Endothelial cell of umbilical vein (primary cell): ENCODE results near the gene SGO1. TPM values are rescaled to one million over a fixed set of nuclear protein-coding genes. Genes with fewer than 3 reads are reported as not detected.

Source experiments
- BruUV-seq: library from RNA; stranded (reverse); fragments of 400-500 nt; replicated peaks from 2 replicates; lab custom pipeline; 2021; lab: Mats Ljungman, UMichigan
- CTCF ChIA-PET: fragments of 300-600, 350-600 bp; sonication (Branson Sonifier 250); formaldehyde crosslinking; loops from one replicate; lab custom pipeline; 2021; ENCODE audit warnings: antibody characterized with exemption, inconsistent platforms; lab: Charles Lee
- POLR2A ChIA-PET: fragments of 300-600, 350-600 bp; sonication (Branson Sonifier 250); formaldehyde crosslinking; loops from one replicate; lab custom pipeline; 2021; ENCODE audit warnings: antibody characterized with exemption, inconsistent platforms; lab: Charles Lee
- DNase-seq: peaks from one replicate; pipeline ENCODE4 v3.0.0-alpha.2; 2011; ENCODE audit warnings: low read depth, low spot score
- FAIRE-seq: peaks from 2 replicates; lab custom pipeline; 2011; peaks lifted over from hg19 to GRCh38; lab: Jason Lieb, UNC
- H2AFZ ChIP-seq: 2 replicates; pipeline ENCODE4 v1.6.0; 2012; ENCODE audit warnings: low read depth, low read length, control low read depth, inconsistent platforms
- H3K27ac ChIP-seq: 2 replicates; pipeline ENCODE4 v1.5.1; 2011; ENCODE audit warnings: low read depth, mild to moderate bottlenecking, control low read depth, low read length, moderate library complexity; ENCODE audit not compliant: insufficient read depth
- H3K27me3 ChIP-seq, 2 experiments: 2 replicates each; pipeline versions ENCODE4 v1.6.0 to v1.6.1; 2011; ENCODE audit warnings: low read length in 2 of 2, mixed read lengths in 1 of 2; ENCODE audit not compliant: control insufficient read depth in 2 of 2, insufficient read depth in 2 of 2
- H3K36me3 ChIP-seq, 2 experiments: 2 replicates in 1 of 2; 3 replicates in 1 of 2; pipeline ENCODE4 v1.5.1; 2011; ENCODE audit warnings: low read length in 2 of 2, mild to moderate bottlenecking in 1 of 2, moderate library complexity in 1 of 2; ENCODE audit not compliant: control insufficient read depth in 2 of 2, insufficient read depth in 2 of 2; ENCODE audit errors: extremely low read depth in 1 of 2
- H3K4me1 ChIP-seq: 3 replicates; pipeline ENCODE4 v1.5.1; 2011; ENCODE audit warnings: mild to moderate bottlenecking, low read length; ENCODE audit not compliant: control insufficient read depth, insufficient read depth; ENCODE audit errors: extremely low read depth
- H3K4me2 ChIP-seq: 2 replicates; pipeline ENCODE4 v1.6.1; 2011; ENCODE audit warnings: low read length, control low read depth, mixed read lengths; ENCODE audit not compliant: insufficient read depth
- H3K4me3 ChIP-seq, 3 experiments: fragments of 200-600 bp in 1 of 3; sonication (generic), shearing (Covaris generic) in 1 of 3; replicated peaks in 1 of 3; 2 replicates each; pipeline ENCODE4 v1.5.1; 2011 to 2016; ENCODE audit warnings: control low read depth in 3 of 3, low read length in 3 of 3, mild to moderate bottlenecking in 2 of 3, inconsistent platforms in 1 of 3, low read depth in 1 of 3, moderate library complexity in 1 of 3; ENCODE audit not compliant: insufficient read depth in 1 of 3
- H3K79me2 ChIP-seq: 2 replicates; pipeline ENCODE4 v1.6.0; 2012; ENCODE audit warnings: low read length, inconsistent platforms; ENCODE audit not compliant: control insufficient read depth, insufficient read depth
- H3K9ac ChIP-seq: replicated peaks from 2 replicates; pipeline ENCODE3; 2011; ENCODE audit warnings: low read length, control low read depth; ENCODE audit not compliant: insufficient read depth; ENCODE audit errors: extremely low read depth
- H3K9me1 ChIP-seq: replicated peaks from 3 replicates; pipeline ENCODE4 v1.6.0; 2011; ENCODE audit warnings: mild to moderate bottlenecking, low read length; ENCODE audit not compliant: control insufficient read depth, insufficient read depth; ENCODE audit errors: extremely low read depth
- H3K9me3 ChIP-seq: replicated peaks from 2 replicates; pipeline ENCODE4 v1.5.1; 2012; ENCODE audit warnings: low read length, inconsistent platforms; ENCODE audit not compliant: control insufficient read depth, insufficient read depth
- H4K20me1 ChIP-seq: replicated peaks from 2 replicates; pipeline ENCODE3; 2011; ENCODE audit warnings: mild to moderate bottlenecking, low read length; ENCODE audit not compliant: control insufficient read depth, insufficient read depth; ENCODE audit errors: extremely low read depth
- EZH2 ChIP-seq: IDR thresholded peaks from 2 replicates; pipeline ENCODE4 v1.6.1; 2012; ENCODE audit warnings: borderline replicate concordance, low read depth, mild to moderate bottlenecking, moderate library complexity, low read length, inconsistent platforms; ENCODE audit not compliant: severe bottlenecking
- FOS ChIP-seq: IDR thresholded peaks from 2 replicates; pipeline ENCODE4 v1.6.1; 2011; ENCODE audit warnings: mild to moderate bottlenecking, low read length, moderate library complexity, borderline replicate concordance; ENCODE audit not compliant: insufficient read depth
- GATA2 ChIP-seq: IDR thresholded peaks from 2 replicates; pipeline ENCODE4 v1.7.0; 2011; ENCODE audit warnings: low read depth, mild to moderate bottlenecking, moderate library complexity, mixed read lengths, low read length; ENCODE audit not compliant: insufficient read length, insufficient read depth
- JUN ChIP-seq: IDR thresholded peaks from 2 replicates; pipeline ENCODE4 v1.6.1; 2011; ENCODE audit warnings: borderline replicate concordance, low read depth; ENCODE audit not compliant: insufficient read length, insufficient read depth
- MYC ChIP-seq: IDR thresholded peaks from one replicate; pipeline ENCODE4 v1.6.1; 2011; ENCODE audit warnings: mild to moderate bottlenecking, low read depth, low read length
- POLR2A ChIP-seq: IDR thresholded peaks from 2 replicates; pipeline ENCODE4 v1.6.1; 2012; ENCODE audit warnings: low read depth, mild to moderate bottlenecking, control low read depth, low read length
- POLR2AphosphoS5 ChIP-seq: IDR thresholded peaks from 2 replicates; pipeline ENCODE4 v1.6.1; 2012; ENCODE audit warnings: low read depth, mild to moderate bottlenecking, control low read depth, low read length, moderate library complexity; ENCODE audit not compliant: insufficient read depth
- dilution Hi-C: fragments of 300-500 bp; cut with MboI; formaldehyde crosslinking; loops from one replicate; pipeline ENCODE4 v1.15.0; 2019; ENCODE audit warnings: low sequenced_read_pairs; ENCODE audit not compliant: extremely low pct_ligation_motif_present
- intact Hi-C: fragments of 100-400 bp; cut with micrococcal nuclease; formaldehyde crosslinking; loops from one replicate; pipeline ENCODE4 v1.10.0; 2022
- polyA plus RNA-seq, 4 experiments: library from polyadenylated mRNA; depleted of rRNA in 3 of 4; stranded (reverse) in 3 of 4; unstranded in 1 of 4; fragments of >200 nt; gene quantifications; 2 replicates each; pipeline versions ENCODE4 v1.2.1 to v1.2.3, GENCODE V29; 2011 to 2012; ENCODE audit warnings: missing spikeins in 1 of 4
- total RNA-seq: library from RNA; stranded (reverse); gene quantifications from 2 replicates; pipeline ENCODE4 v1.2.3, GENCODE V29; 2021
- TF ChIP-seq, protein P1 (sequence below): IDR thresholded peaks from 2 replicates; pipeline ENCODE4 v1.6.1; 2011; ENCODE audit not compliant: insufficient read depth, insufficient read length
- TF ChIP-seq, protein P2 (sequence below), 2 donors: IDR thresholded peaks; 1 replicate in 1 of 2; 2 replicates in 1 of 2; pipeline ENCODE4 v1.5.1; 2011; ENCODE audit warnings: low read length in 2 of 2, mild to moderate bottlenecking in 2 of 2, moderate library complexity in 2 of 2, control low read depth in 1 of 2, inconsistent platforms in 1 of 2, low read depth in 1 of 2; ENCODE audit not compliant: insufficient read depth in 1 of 2; ENCODE audit errors: extremely low read depth in 1 of 2

The SGO1 gene
- total and polyA plus RNA-seq, 2 donors (not counting 3 experiments of a cell fraction or from before 2014, with no cell fraction given), result 2.0 to 21.7 TPM

DNA sequence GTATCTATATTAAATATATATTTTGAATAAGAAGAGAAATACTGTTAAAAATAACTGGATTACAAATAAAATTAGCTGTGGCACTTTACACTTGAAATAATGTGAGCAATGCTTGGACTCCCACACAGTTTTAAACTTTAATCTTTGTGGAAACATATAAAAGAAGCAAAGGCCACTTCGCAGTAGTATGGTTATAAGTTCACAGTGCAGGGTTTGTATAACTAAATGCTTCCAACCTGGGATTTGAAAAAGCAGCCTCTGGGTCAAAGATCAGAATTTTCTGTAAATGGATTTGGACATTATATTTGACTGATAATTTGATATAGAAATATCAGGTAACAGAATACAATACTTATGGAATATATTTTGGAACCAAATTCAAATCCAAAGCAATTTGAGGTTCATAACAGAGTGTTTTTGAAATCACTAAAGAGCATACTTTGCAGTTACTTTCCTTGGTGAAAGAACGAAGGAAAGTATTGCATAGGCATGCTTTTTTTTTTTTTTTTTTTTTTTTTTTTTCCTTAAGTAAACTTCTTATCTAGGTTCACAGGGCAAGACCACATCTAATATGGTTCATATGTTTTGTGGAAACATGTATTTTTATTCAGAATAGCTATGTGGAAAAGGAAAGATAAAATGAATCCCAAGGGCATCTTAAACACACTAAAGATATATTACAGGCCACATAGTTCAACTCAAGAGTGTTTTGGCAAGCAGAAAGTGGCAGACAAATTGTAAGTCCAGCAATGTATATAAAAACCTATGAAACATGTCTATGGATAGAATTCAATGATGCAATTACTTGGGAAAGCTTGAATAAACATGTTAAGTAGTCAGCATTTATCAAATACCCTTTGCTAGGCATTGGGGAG lies 47.1 kb upstream of the SGO1 start:
- DNase-seq (no peak), FAIRE-seq (no peak)
- BruUV-seq, result no TSS peak
- Histone ChIP-seq H3K9me3 (no peaks in the 10 kb centered on the region), H3K4me1 (no peaks in the 10 kb centered on the region), H3K4me3 (no peak overlapping the region), H3K79me2 (no peaks in the 10 kb centered on the region), H3K4me2 (no peak overlapping the region), H3K27me3 (no peaks in the 10 kb centered on the region), H3K36me3 (no peaks in the 10 kb centered on the region), H4K20me1 (no peaks in the 10 kb centered on the region), H3K27ac (no peak overlapping the region), H2AFZ (no peak overlapping the region), H3K9ac (no peak overlapping the region), H3K9me1 (no peaks in the 10 kb centered on the region)
- POLR2A ChIA-PET, result no interaction called here
- CTCF ChIA-PET, result interaction anchor here (0.6 to 1.5 kb wide), 2 partner anchors 23 to 1518 kb away, joined by 3 to 4 read pairs; partner anchors contain the start of gene ZNF385D
- intact Hi-C loops (no loop called here), dilution Hi-C loops (no loop called here)
- TF ChIP-seq POLR2AphosphoS5, result no peak
- no peak for TF ChIP-seq POLR2A
- TF ChIP-seq, protein P1, sequence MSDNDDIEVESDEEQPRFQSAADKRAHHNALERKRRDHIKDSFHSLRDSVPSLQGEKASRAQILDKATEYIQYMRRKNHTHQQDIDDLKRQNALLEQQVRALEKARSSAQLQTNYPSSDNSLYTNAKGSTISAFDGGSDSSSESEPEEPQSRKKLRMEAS, result no peak
- no peak for TF ChIP-seq MYC
- TF ChIP-seq EZH2, result no peak
- TF ChIP-seq GATA2, result no peak
- TF ChIP-seq JUN, result no peak
- no peak for TF ChIP-seq FOS
- TF ChIP-seq, protein P2, sequence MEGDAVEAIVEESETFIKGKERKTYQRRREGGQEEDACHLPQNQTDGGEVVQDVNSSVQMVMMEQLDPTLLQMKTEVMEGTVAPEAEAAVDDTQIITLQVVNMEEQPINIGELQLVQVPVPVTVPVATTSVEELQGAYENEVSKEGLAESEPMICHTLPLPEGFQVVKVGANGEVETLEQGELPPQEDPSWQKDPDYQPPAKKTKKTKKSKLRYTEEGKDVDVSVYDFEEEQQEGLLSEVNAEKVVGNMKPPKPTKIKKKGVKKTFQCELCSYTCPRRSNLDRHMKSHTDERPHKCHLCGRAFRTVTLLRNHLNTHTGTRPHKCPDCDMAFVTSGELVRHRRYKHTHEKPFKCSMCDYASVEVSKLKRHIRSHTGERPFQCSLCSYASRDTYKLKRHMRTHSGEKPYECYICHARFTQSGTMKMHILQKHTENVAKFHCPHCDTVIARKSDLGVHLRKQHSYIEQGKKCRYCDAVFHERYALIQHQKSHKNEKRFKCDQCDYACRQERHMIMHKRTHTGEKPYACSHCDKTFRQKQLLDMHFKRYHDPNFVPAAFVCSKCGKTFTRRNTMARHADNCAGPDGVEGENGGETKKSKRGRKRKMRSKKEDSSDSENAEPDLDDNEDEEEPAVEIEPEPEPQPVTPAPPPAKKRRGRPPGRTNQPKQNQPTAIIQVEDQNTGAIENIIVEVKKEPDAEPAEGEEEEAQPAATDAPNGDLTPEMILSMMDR (IDR thresholded peaks at IDR 0.05; ENCODE audit: extremely low read depth in 1 of 2, insufficient read depth in 1 of 2, low read depth in 1 of 2, low read length in 2 of 2), result no peak
